ENCODE data around the gene ADCY10.

GRCh38 chr1:167776151-167776550 lies 137.8 kb downstream of the ADCY10 start:
- TF ChIP-seq CTCF (IDR thresholded peaks at IDR 0.05; ENCODE audit: low read length) (no peak), EZH2 (IDR thresholded peaks at IDR 0.05; ENCODE audit: borderline replicate concordance, low read length) (no peak)

All from OCI-LY1 (cell line).